Caki2 (cell line): Measurements from ENCODE around the gene CFAP54. TPM values are rescaled to one million over a fixed set of nuclear protein-coding genes. Genes with fewer than 3 reads are reported as not detected.
"Not testable (repeated sequence)": the region's sequence is repeated elsewhere in the genome, so short reads cannot be mapped to it uniquely, and the experiment has no call there.

ENCODE experiments used
- DNase-seq: peaks from one replicate; pipeline ENCODE4 v3.0.0-alpha.2; 2015; ENCODE audit warnings: low read depth
- in situ Hi-C: cut with HindIII; loops from 2 replicates; pipeline ENCODE4 v1.10.0; 2016; ENCODE audit warnings: low sequenced_read_pairs, low pct_unique_long_range_greater_than_20kb, mixed read lengths
- total RNA-seq: library from RNA; depleted of rRNA; stranded (reverse); fragments of >200 nt; shearing (Covaris generic); gene quantifications from 2 replicates; pipeline ENCODE4 v1.2.3, GENCODE V29; 2014; ENCODE audit warnings: low replicate concordance

The CFAP54 gene
- total RNA-seq, 1 experiment from 2014 or later: 1.0 TPM

GRCh38 chr12:96549341-96549740, 60.0 kb downstream of the CFAP54 start:
- no peak for DNase-seq
- in situ Hi-C loops: no loop called here

GRCh38 chr12:96570579-96570978, 81.2 kb downstream of the CFAP54 start:
- no peak for DNase-seq
- in situ Hi-C loops: no loop called here

GRCh38 chr12:96571101-96571862, 81.9 kb downstream of the CFAP54 start:
- in situ Hi-C loops: no loop called here
- DNase-seq: no peak

- in situ Hi-C loops: no loop called here
- DNase-seq: peak; percentile 14
These were observed 89.2 kb downstream of the CFAP54 start for GRCh38 chr12:96578526-96579125.

GRCh38 chr12:96585977-96586376, 96.6 kb downstream of the CFAP54 start:
- DNase-seq: no peak
- in situ Hi-C loops: no loop called here

- DNase-seq: no peak
- in situ Hi-C loops: no loop called here
These were observed 98.3 kb downstream of the CFAP54 start for GRCh38 chr12:96587691-96588090.

- in situ Hi-C loops: no loop called here
- DNase-seq: no peak
These were observed 101.6 kb downstream of the CFAP54 start for GRCh38 chr12:96590970-96591369.

GRCh38 chr12:96604374-96604773, 115.0 kb downstream of the CFAP54 start:
- DNase-seq, in situ Hi-C loops: not testable (repeated sequence)

- DNase-seq: no peak
- in situ Hi-C loops: no loop called here
These were observed 116.3 kb downstream of the CFAP54 start for GRCh38 chr12:96605684-96606083.

- no peak for DNase-seq
- in situ Hi-C loops: no loop called here
These were observed 116.8 kb downstream of the CFAP54 start for GRCh38 chr12:96606134-96606533.

- no peak for DNase-seq
- in situ Hi-C loops: no loop called here
These were observed 117.3 kb downstream of the CFAP54 start for GRCh38 chr12:96606644-96607043.

- DNase-seq: no peak
- in situ Hi-C loops: no loop called here
These were observed 127.8 kb downstream of the CFAP54 start for GRCh38 chr12:96617178-96617577.

- in situ Hi-C loops: no loop called here
These were observed 133.8 kb downstream of the CFAP54 start for GRCh38 chr12:96623155-96623554.

GRCh38 chr12:96623656-96624217, 134.4 kb downstream of the CFAP54 start:
- in situ Hi-C loops: no loop called here
- DNase-seq: no peak

More at GRCh38 chr12:96623155-96623554, 133.8 kb downstream of the CFAP54 start:
- no peak for DNase-seq

GRCh38 chr12:96635844-96636243, 146.5 kb downstream of the CFAP54 start:
- in situ Hi-C loops: no loop called here
- DNase-seq: no peak

- in situ Hi-C loops: no loop called here
- DNase-seq: no peak
These were observed 147.5 kb downstream of the CFAP54 start for GRCh38 chr12:96636895-96637294.

GRCh38 chr12:96648923-96649322, 159.5 kb downstream of the CFAP54 start:
- no peak for DNase-seq
- in situ Hi-C loops: no loop called here

- DNase-seq: no peak
- in situ Hi-C loops: no loop called here
These were observed 163.5 kb downstream of the CFAP54 start for GRCh38 chr12:96652870-96653269.

- in situ Hi-C loops: no loop called here
- no peak for DNase-seq
These were observed 168.7 kb downstream of the CFAP54 start for GRCh38 chr12:96658075-96658474.

GRCh38 chr12:96669786-96670185, 180.4 kb downstream of the CFAP54 start:
- in situ Hi-C loops: no loop called here
- no peak for DNase-seq
